Measurements from ENCODE around the gene INSR.

INSR gene

GRCh38 chr19:7191946-7192691, 102.1 kb downstream of the INSR start:
- no peak overlapping the region for H3K4me3 ChIP-seq (ENCODE audit: low read depth, low read length)
- DNase-seq (ENCODE audit: low read depth) = no peak
- no peak for TF ChIP-seq CTCF (IDR thresholded peaks at IDR 0.05; ENCODE audit: control insufficient read depth, extremely low read depth, insufficient read depth)

- no peak for TF ChIP-seq CTCF (IDR thresholded peaks at IDR 0.05; ENCODE audit: control insufficient read depth, extremely low read depth, insufficient read depth)
- no peak for DNase-seq (ENCODE audit: low read depth)
- H3K4me3 ChIP-seq (ENCODE audit: low read depth, low read length) = no peak overlapping the region
Observed at GRCh38 chr19:7188698-7189629, 105.2 kb downstream of the INSR start.

- no peak for TF ChIP-seq CTCF (IDR thresholded peaks at IDR 0.05; ENCODE audit: control insufficient read depth, extremely low read depth, insufficient read depth)
- H3K4me3 ChIP-seq (ENCODE audit: low read depth, low read length) = no peak overlapping the region
- DNase-seq (ENCODE audit: low read depth) = no peak
Observed at GRCh38 chr19:7187605-7188339, 106.4 kb downstream of the INSR start.

- no peak for DNase-seq (ENCODE audit: low read depth)
- no peak for TF ChIP-seq CTCF (IDR thresholded peaks at IDR 0.05; ENCODE audit: control insufficient read depth, extremely low read depth, insufficient read depth)
- no peak overlapping the region for H3K4me3 ChIP-seq (ENCODE audit: low read depth, low read length)
Observed at GRCh38 chr19:7182489-7182888, 111.7 kb downstream of the INSR start.

- no peak for TF ChIP-seq CTCF (IDR thresholded peaks at IDR 0.05; ENCODE audit: control insufficient read depth, extremely low read depth, insufficient read depth)
- H3K4me3 ChIP-seq (ENCODE audit: low read depth, low read length) = no peak overlapping the region
- no peak for DNase-seq (ENCODE audit: low read depth)
Observed at GRCh38 chr19:7179917-7180306, 114.3 kb downstream of the INSR start.

- no peak for DNase-seq (ENCODE audit: low read depth)
- no peak for TF ChIP-seq CTCF (IDR thresholded peaks at IDR 0.05; ENCODE audit: control insufficient read depth, extremely low read depth, insufficient read depth)
- H3K4me3 ChIP-seq (ENCODE audit: low read depth, low read length) = no peak overlapping the region
Observed at GRCh38 chr19:7177926-7178325, 116.3 kb downstream of the INSR start.
